Activated CD4-positive, alpha-beta T cell treated with anti-CD3 and anti-CD28 coated beads, Interleukin-2, amount 50 U/mL, for 4 hours (primary cell): ENCODE results near the gene SLF2.
A peak's percentile ranks its signal among the peaks of the same experiment; 100 is the strongest.

Source experiments
- DNase-seq, 2 experiments: peaks; one replicate each; pipeline ENCODE4 v3.0.0-alpha.2; 2020

Gene SLF2

GRCh38 chr10:101000915-101001658 is 88.3 kb downstream of the SLF2 start:
- no peak for DNase-seq

GRCh38 chr10:101001659-101002035 is 88.9 kb downstream of the SLF2 start:
- DNase-seq = no peak

- DNase-seq = no peak
These were observed 89.7 kb downstream of the SLF2 start for GRCh38 chr10:101002456-101002855.

GRCh38 chr10:101003639-101004206 is 91.0 kb downstream of the SLF2 start:
- no peak for DNase-seq

GRCh38 chr10:101005361-101005760 is 92.6 kb downstream of the SLF2 start:
- no peak for DNase-seq

GRCh38 chr10:101005869-101006567 is 93.3 kb downstream of the SLF2 start:
- DNase-seq = no peak

GRCh38 chr10:101006593-101007098 is 93.9 kb downstream of the SLF2 start:
- no peak for DNase-seq

GRCh38 chr10:101007099-101007711 is 94.4 kb downstream of the SLF2 start:
- DNase-seq = no peak

- DNase-seq = no peak
These were observed 95.4 kb downstream of the SLF2 start for GRCh38 chr10:101007915-101008822.

- DNase-seq = no peak
These were observed 96.2 kb downstream of the SLF2 start for GRCh38 chr10:101008823-101009423.

- DNase-seq = no peak
These were observed 97.6 kb downstream of the SLF2 start for GRCh38 chr10:101010329-101010728.

- DNase-seq = no peak
These were observed 99.0 kb downstream of the SLF2 start for GRCh38 chr10:101011517-101012423.

GRCh38 chr10:101012525-101013364 is 100.0 kb downstream of the SLF2 start:
- peak; percentile 71 to 75 for DNase-seq

- DNase-seq = no peak
These were observed 100.6 kb downstream of the SLF2 start for GRCh38 chr10:101013365-101013825.

- DNase-seq = peak; percentile 65 to 75
These were observed 101.6 kb downstream of the SLF2 start for GRCh38 chr10:101014230-101014884.
